PC-3 (cell line): Measurements from ENCODE around the gene RGL2. TPM values are rescaled to one million over a fixed set of nuclear protein-coding genes. Genes with fewer than 3 reads are reported as not detected.

ENCODE experiments used
- ATAC-seq: fragments of 200-7000 bp; cut with Tn5 transposase; 2 replicates; pipeline ENCODE4 v1.9.1; 2020; ENCODE audit warnings: mild to moderate bottlenecking, moderate library complexity
- BruUV-seq: library from RNA; stranded (reverse); fragments of 400-500 nt; replicated peaks from 2 replicates; lab custom pipeline; 2021; lab: Mats Ljungman, UMichigan
- CTCF ChIA-PET: fragments of 300-600 bp; sonication (Branson Sonifier 250); formaldehyde crosslinking; loops from one replicate; lab custom pipeline; 2022; ENCODE audit warnings: antibody characterized with exemption; lab: Charles Lee
- POLR2A ChIA-PET: fragments of 300-600 bp; sonication (Branson Sonifier 250); formaldehyde crosslinking; loops from one replicate; lab custom pipeline; 2022; ENCODE audit warnings: antibody characterized with exemption; ENCODE audit not compliant: unreplicated experiment; lab: Charles Lee
- DNase-seq: peaks from one replicate; pipeline ENCODE4 v3.0.0-alpha.2; 2015
- H2AFZ ChIP-seq: fragments of 300-600 bp; sonication (generic); 2 replicates; pipeline ENCODE4 v1.6.0; 2016; ENCODE audit warnings: antibody characterized with exemption, low read length
- H3F3A ChIP-seq: fragments of 300-600 bp; sonication (generic); one replicate; pipeline ENCODE4 v1.6.0; 2017; ENCODE audit warnings: antibody characterized with exemption, low read length, control low read depth, mild to moderate bottlenecking; ENCODE audit not compliant: unreplicated experiment
- H3K27ac ChIP-seq: fragments of 300-600 bp; sonication (generic); 2 replicates; pipeline ENCODE4 v1.5.1; 2016; ENCODE audit warnings: mild to moderate bottlenecking, low read length
- H3K27me3 ChIP-seq: fragments of 300-600 bp; sonication (generic); 2 replicates; pipeline ENCODE4 v1.6.1; 2016; ENCODE audit warnings: low read length, mixed read lengths
- H3K36me3 ChIP-seq: fragments of 300-600 bp; sonication (generic); 2 replicates; pipeline ENCODE4 v1.6.1; 2016; ENCODE audit warnings: low read depth, mixed run types, low read length, mixed read lengths
- H3K4me1 ChIP-seq: fragments of 300-600 bp; sonication (generic); 2 replicates; pipeline ENCODE4 v1.5.1; 2016; ENCODE audit warnings: low read length; ENCODE audit not compliant: insufficient read depth
- H3K4me2 ChIP-seq: fragments of 300-600 bp; sonication (generic); 2 replicates; pipeline ENCODE4 v1.6.0; 2016; ENCODE audit warnings: low read length
- H3K4me3 ChIP-seq: fragments of 300-600 bp; sonication (generic); 2 replicates; pipeline ENCODE4 v1.5.1; 2016; ENCODE audit warnings: mild to moderate bottlenecking, low read length, mixed read lengths
- H3K79me2 ChIP-seq: fragments of 300-600 bp; sonication (generic); 2 replicates; pipeline ENCODE4 v1.6.1; 2017; ENCODE audit warnings: low read length, mixed read lengths
- H3K9ac ChIP-seq: fragments of 300-600 bp; sonication (generic); 2 replicates; pipeline ENCODE4 v1.6.0; 2016; ENCODE audit warnings: mild to moderate bottlenecking, low read length
- H3K9me2 ChIP-seq: fragments of 300-600 bp; sonication (generic); replicated peaks from 2 replicates; pipeline ENCODE4 v1.6.1; 2016; ENCODE audit warnings: mixed run types, low read length, mixed read lengths
- H3K9me3 ChIP-seq: fragments of 300-600 bp; sonication (generic); 2 replicates; pipeline ENCODE4 v1.6.1; 2016; ENCODE audit warnings: low read length, mixed read lengths
- H4K20me1 ChIP-seq: fragments of 300-600 bp; sonication (generic); 2 replicates; pipeline ENCODE4 v1.6.1; 2016; ENCODE audit warnings: low read length, mixed read lengths
- CTCF ChIP-seq: fragments of 300-600 bp; sonication (generic); conservative IDR thresholded peaks from 2 replicates; pipeline ENCODE4 v1.5.1; 2017; ENCODE audit warnings: antibody characterized with exemption, low read depth, mild to moderate bottlenecking, low read length
- EZH2 ChIP-seq: fragments of 300-600 bp; sonication (generic); IDR thresholded peaks from one replicate; pipeline ENCODE4 v1.6.1; 2017; ENCODE audit warnings: antibody characterized with exemption, mild to moderate bottlenecking, low read length; ENCODE audit not compliant: unreplicated experiment
- EZH2phosphoT487 ChIP-seq: fragments of 300-600 bp; sonication (generic); IDR thresholded peaks from 2 replicates; pipeline ENCODE4 v1.6.1; 2018; ENCODE audit warnings: mild to moderate bottlenecking, antibody characterized with exemption, low read length, borderline replicate concordance
- intact Hi-C: fragments of 100-400 bp; cut with micrococcal nuclease; formaldehyde crosslinking; loops from 2 replicates; pipeline ENCODE4 v1.9.0; 2023
- total RNA-seq: library from RNA; depleted of rRNA; stranded (reverse); fragments of >200 nt; gene quantifications from 2 replicates; pipeline ENCODE4 v1.2.3, GENCODE V29; 2014

Gene RGL2
- total RNA-seq, 1 experiment from 2014 or later = 34.9 TPM

GRCh38 chr6:33314515-33314942 is 15.8 kb upstream of the RGL2 start:
- H4K20me1 ChIP-seq = peaks cover 6% of the 10 kb centered on the region; the same call in 1 of the 2 replicates
- no peaks in the 10 kb centered on the region for H3K9me2 ChIP-seq
- no peaks in the 10 kb centered on the region for H3K27me3 ChIP-seq
- H3K4me2 ChIP-seq = peak overlapping the region; percentile 87
- intact Hi-C loops = no loop called here
- no peaks in the 10 kb centered on the region for H3K9me3 ChIP-seq
- H2AFZ ChIP-seq = peak overlapping the region; percentile 58
- peaks cover 10% of the 10 kb centered on the region; the same call in 1 of the 2 replicates for H3K36me3 ChIP-seq
- no peak for TF ChIP-seq EZH2phosphoT487
- no peak for TF ChIP-seq EZH2
- TF ChIP-seq CTCF = no peak
- ATAC-seq (peak; percentile 21), DNase-seq (peak; percentile 61)
- no peaks in the 10 kb centered on the region for H3F3A ChIP-seq
- peak overlapping the region; percentile 75 for H3K4me3 ChIP-seq
- ChIA-PET CTCF (no interaction called here), POLR2A (interaction anchor here (0.6 kb wide), 1 partner anchor 1500 kb away, joined by 14 read pairs; no protein-coding TSS in a partner anchor)
- peaks cover 33% of the 10 kb centered on the region for H3K4me1 ChIP-seq
- peaks cover 41% of the 10 kb centered on the region for H3K79me2 ChIP-seq
- BruUV-seq = no TSS peak
- H3K9ac ChIP-seq = peak overlapping the region; percentile 92
- peak overlapping the region; percentile 82 for H3K27ac ChIP-seq

GRCh38 chr6:33313709-33314514 is 15.2 kb upstream of the RGL2 start, which contains the start of gene TAPBP:
TAPBP (minus strand) TSS chr6:33314078; CDS start chr6:33314041, 37 bp downstream.
- H3K27me3 ChIP-seq = no peaks in the 10 kb centered on the region
- CTCF ChIA-PET = interaction anchor here (0.6 kb wide), 1 partner anchor 75 kb away, joined by 3 read pairs; no protein-coding TSS in a partner anchor
- ATAC-seq (peak; percentile 7), DNase-seq (peak; percentile 59)
- H3K9ac ChIP-seq = peak within 1 kb of the TSS; percentile 92
- no peak for TF ChIP-seq CTCF
- no peak for TF ChIP-seq EZH2
- no peak for TF ChIP-seq EZH2phosphoT487
- H3K4me2 ChIP-seq = peak within 1 kb of the TSS; percentile 87
- POLR2A ChIA-PET = no interaction called here
- peaks cover 39% of the 10 kb centered on the region for H3K79me2 ChIP-seq
- peak within 1 kb of the TSS; percentile 58 for H2AFZ ChIP-seq
- intact Hi-C loops = loop anchor here (2.0 kb wide), 2 partner anchors 15 to 77 kb away; partner anchors contain the start of genes KIFC1 and RGL2
- BruUV-seq = TSS peak; percentile 53
- H3K4me1 ChIP-seq = peaks cover 26% of the 10 kb centered on the region
- peak within 1 kb of the TSS; percentile 75 for H3K4me3 ChIP-seq
- no peaks in the 10 kb centered on the region for H3F3A ChIP-seq
- no peaks in the 10 kb centered on the region for H3K9me3 ChIP-seq
- H3K9me2 ChIP-seq = no peaks in the 10 kb centered on the region
- H4K20me1 ChIP-seq = peaks cover 6% of the 10 kb centered on the region; the same call in 1 of the 2 replicates
- H3K27ac ChIP-seq = peak within 1 kb of the TSS; percentile 82
- peaks cover 4% of the 10 kb centered on the region; the same call in 1 of the 2 replicates for H3K36me3 ChIP-seq
